H9 (cell line): Measurements from ENCODE around the gene YBX1. TPM values are rescaled to one million over a fixed set of nuclear protein-coding genes. Genes with fewer than 3 reads are reported as not detected.

Source experiments
- DNase-seq: peaks from one replicate; pipeline ENCODE4 v3.0.0-alpha.2; 2017
- H2AFZ ChIP-seq: one replicate; pipeline ENCODE4 v1.6.1; 2013; ENCODE audit warnings: mild to moderate bottlenecking, low read length, control low read depth, moderate library complexity
- H2AK5ac ChIP-seq: 2 replicates; pipeline ENCODE4 v1.6.1; 2013; ENCODE audit warnings: low read length, control low read depth, mixed read lengths; ENCODE audit not compliant: insufficient read length
- H2BK120ac ChIP-seq: one replicate; pipeline ENCODE4 v1.6.1; 2013; ENCODE audit warnings: low read depth, mild to moderate bottlenecking, low read length, control low read depth, inconsistent platforms; ENCODE audit not compliant: poor library complexity, severe bottlenecking
- H2BK12ac ChIP-seq: 2 replicates; pipeline ENCODE4 v1.6.1; 2013; ENCODE audit warnings: low read length, control low read depth, mixed read lengths, low read depth; ENCODE audit not compliant: insufficient read length
- H2BK15ac ChIP-seq: 2 replicates; pipeline ENCODE4 v1.6.1; 2013; ENCODE audit warnings: low read depth, low read length, control low read depth
- H2BK20ac ChIP-seq: one replicate; pipeline ENCODE4 v1.6.1; 2013; ENCODE audit warnings: low read depth, mild to moderate bottlenecking, low read length, control low read depth, inconsistent platforms; ENCODE audit not compliant: poor library complexity, severe bottlenecking
- H2BK5ac ChIP-seq: 2 replicates; pipeline ENCODE4 v1.6.1; 2013; ENCODE audit warnings: low read length, control low read depth, mixed read lengths; ENCODE audit not compliant: insufficient read length
- H3K14ac ChIP-seq: 2 replicates; pipeline ENCODE4 v1.6.1; 2013; ENCODE audit warnings: low read length, control low read depth; ENCODE audit not compliant: insufficient read depth
- H3K18ac ChIP-seq: 2 replicates; pipeline ENCODE4 v1.6.1; 2013; ENCODE audit warnings: low read depth, mild to moderate bottlenecking, mixed read lengths, low read length, control low read depth; ENCODE audit not compliant: insufficient read length
- H3K23ac ChIP-seq: 2 replicates; pipeline ENCODE4 v1.6.1; 2013; ENCODE audit warnings: low read length, control low read depth, mixed read lengths, low read depth; ENCODE audit not compliant: insufficient read length
- H3K23me2 ChIP-seq: 2 replicates; pipeline ENCODE4 v1.6.1; 2013; ENCODE audit warnings: low read depth, mild to moderate bottlenecking, mixed read lengths, low read length, control low read depth; ENCODE audit not compliant: insufficient read length, poor library complexity, severe bottlenecking
- H3K27ac ChIP-seq: 2 replicates; pipeline ENCODE4 v1.5.1; 2013; ENCODE audit warnings: low read length, control low read depth, mixed read lengths, low read depth; ENCODE audit not compliant: insufficient read length
- H3K27me3 ChIP-seq: 2 replicates; pipeline ENCODE4 v1.6.1; 2013; ENCODE audit warnings: low read length, control low read depth, inconsistent platforms; ENCODE audit not compliant: insufficient read depth
- H3K4ac ChIP-seq: 2 replicates; pipeline ENCODE4 v1.6.1; 2013; ENCODE audit warnings: low read depth, mild to moderate bottlenecking, control low read depth, inconsistent platforms, low read length, moderate library complexity
- H3K4me1 ChIP-seq: 2 replicates; pipeline ENCODE4 v1.6.1; 2013; ENCODE audit warnings: low read length, control low read depth, inconsistent platforms; ENCODE audit not compliant: insufficient read depth
- H3K4me2 ChIP-seq: 2 replicates; pipeline ENCODE4 v1.6.1; 2013; ENCODE audit warnings: low read length, control low read depth, mixed read lengths; ENCODE audit not compliant: insufficient read length, insufficient read depth
- H3K56ac ChIP-seq: 2 replicates; pipeline ENCODE4 v1.6.1; 2013; ENCODE audit warnings: low read depth, mild to moderate bottlenecking, mixed read lengths, low read length, control low read depth; ENCODE audit not compliant: insufficient read length
- H3K79me1 ChIP-seq: 2 replicates; pipeline ENCODE4 v1.6.1; 2013; ENCODE audit warnings: low read depth, mild to moderate bottlenecking, moderate library complexity, low read length, control low read depth, inconsistent platforms; ENCODE audit not compliant: insufficient read depth, poor library complexity, severe bottlenecking
- H3K79me2 ChIP-seq: 2 replicates; pipeline ENCODE4 v1.6.1; 2013; ENCODE audit warnings: low read length, control low read depth, inconsistent platforms; ENCODE audit not compliant: insufficient read depth
- H3K9ac ChIP-seq: 2 replicates; pipeline ENCODE4 v1.6.1; 2013; ENCODE audit warnings: low read length, control low read depth, mixed read lengths; ENCODE audit not compliant: insufficient read length; ENCODE audit errors: extremely low read depth
- H3K9me3 ChIP-seq: one replicate; pipeline ENCODE4 v1.6.1; 2013; ENCODE audit warnings: low read depth, low read length, inconsistent platforms; ENCODE audit not compliant: control insufficient read depth
- H3T11ph ChIP-seq: one replicate; pipeline ENCODE4 v1.6.1; 2013; ENCODE audit warnings: mild to moderate bottlenecking, low read length, control low read depth, inconsistent platforms
- H4K20me1 ChIP-seq: one replicate; pipeline ENCODE4 v1.6.1; 2013; ENCODE audit not compliant: control insufficient read depth, insufficient read length, insufficient read depth
- H4K5ac ChIP-seq: 2 replicates; pipeline ENCODE4 v1.6.1; 2013; ENCODE audit warnings: low read depth, mild to moderate bottlenecking, mixed read lengths, low read length, control low read depth; ENCODE audit not compliant: insufficient read length
- H4K8ac ChIP-seq: replicated peaks from 2 replicates; pipeline ENCODE4 v1.6.1; 2013; ENCODE audit warnings: low read length, control low read depth, mixed read lengths, low read depth; ENCODE audit not compliant: insufficient read length
- H4K91ac ChIP-seq: 2 replicates; pipeline ENCODE4 v1.6.1; 2013; ENCODE audit warnings: low read depth, mild to moderate bottlenecking, moderate library complexity, mixed read lengths, low read length, control low read depth; ENCODE audit not compliant: insufficient read length
- H3K27ac Mint-ChIP-seq, 3 experiments: 2 replicates in 2 of 3; 3 replicates in 1 of 3; pipeline ENCODE4 v1.8.0; 2020 to 2021; ENCODE audit warnings: mixed read lengths in 3 of 3, mild to moderate bottlenecking in 1 of 3, moderate library complexity in 1 of 3
- H3K27me3 Mint-ChIP-seq: 2 replicates; pipeline ENCODE4 v1.8.0; 2021; ENCODE audit warnings: low read depth, mild to moderate bottlenecking, moderate library complexity, mixed read lengths
- H3K36me3 Mint-ChIP-seq, 3 experiments: 2 replicates in 2 of 3; 3 replicates in 1 of 3; pipeline ENCODE4 v1.8.0; 2020 to 2021; ENCODE audit warnings: low read depth in 3 of 3, mixed read lengths in 3 of 3; ENCODE audit not compliant: insufficient read depth in 1 of 3
- H3K4me1 Mint-ChIP-seq, 2 experiments: 2 replicates each; pipeline ENCODE4 v1.8.0; 2020; ENCODE audit warnings: mixed read lengths in 2 of 2
- H3K4me3 Mint-ChIP-seq, 2 experiments: 2 replicates in 1 of 2; 3 replicates in 1 of 2; pipeline ENCODE4 v1.8.0; 2020 to 2021; ENCODE audit warnings: mild to moderate bottlenecking in 2 of 2, mixed read lengths in 2 of 2, moderate library complexity in 1 of 2
- H3K9me3 Mint-ChIP-seq, 2 experiments: 2 replicates in 1 of 2; 3 replicates in 1 of 2; pipeline ENCODE4 v1.8.0; 2020; ENCODE audit warnings: mild to moderate bottlenecking in 2 of 2, mixed read lengths in 2 of 2, moderate library complexity in 1 of 2
- CTCF ChIP-seq: fragments of 200-600 bp; sonication (generic); conservative IDR thresholded peaks from 3 replicates; pipeline ENCODE4 v1.8.0; 2021; ENCODE audit warnings: antibody characterized with exemption, mild to moderate bottlenecking
- WGBS: extraction: QIAGEN DNeasy Blood & Tissue Kit; methylation state at CpG from one replicate; pipeline ENCODE4 v1.1.7; 2013; ENCODE audit warnings: missing lambda C conversion rate, low lambda C conversion rate, mixed read lengths; ENCODE audit not compliant: insufficient read length; ENCODE audit errors: extremely low coverage; 5-methylcytosine and 5-hydroxymethylcytosine counted together
- total RNA-seq: library from RNA; stranded (reverse); gene quantifications from 2 replicates; pipeline ENCODE4 v1.2.1, GENCODE V29; 2021

YBX1 gene
- total RNA-seq, 1 experiment from 2014 or later = 1,019 TPM

DNA sequence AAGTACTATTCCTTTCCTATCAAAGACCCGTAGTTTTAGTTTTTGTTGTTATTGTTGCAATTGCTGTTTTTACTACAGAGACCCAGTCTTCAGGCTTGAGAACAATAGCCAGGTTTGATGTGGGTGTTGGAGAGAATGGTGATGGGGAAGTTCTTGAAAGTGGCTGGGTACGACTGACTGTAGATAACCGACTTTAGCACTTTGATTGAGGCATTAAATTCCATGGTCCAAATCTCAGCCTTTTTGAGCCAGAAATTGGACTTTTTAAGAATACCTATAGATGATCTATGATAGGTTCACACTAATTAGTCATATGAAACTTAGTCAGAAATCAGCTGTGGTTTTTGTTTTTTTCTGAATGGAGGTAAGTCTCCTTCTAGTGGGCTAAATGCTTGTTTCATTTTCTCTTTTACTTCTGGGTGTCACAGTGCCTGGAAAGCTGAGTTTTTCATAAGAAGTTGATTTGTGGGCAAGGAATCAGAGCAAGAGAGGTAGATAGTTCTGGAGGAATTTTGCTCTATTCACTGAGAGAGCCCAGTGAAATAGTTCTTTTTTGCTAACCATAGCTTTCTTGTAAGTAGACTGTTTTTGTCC is 21.2 kb upstream of the YBX1 start:
- Mint-ChIP-seq H3K4me3 (no peak overlapping the region; a peak in 1 of 5 replicates), H3K9me3 (no peaks in the 10 kb centered on the region; a peak in 1 of 5 replicates), H3K27ac (no peak overlapping the region; a peak in 1 of 7 replicates), H3K27me3 (peaks cover 6% of the 10 kb centered on the region), H3K4me1 (peaks cover 12 to 13% of the 10 kb centered on the region in 2 experiments), H3K36me3 (peaks cover 14 to 59% (median 48%) of the 10 kb centered on the region in 3 experiments; a peak in 5 of 7 replicates)
- no peak overlapping the region for H3K18ac ChIP-seq
- H2AFZ ChIP-seq = no peak overlapping the region
- no peak overlapping the region for H3K56ac ChIP-seq
- H3K14ac ChIP-seq = no peak overlapping the region
- no peaks in the 10 kb centered on the region for H3K9me3 ChIP-seq
- peaks cover 7% of the 10 kb centered on the region; the same call in 1 of the 2 replicates for H3K79me2 ChIP-seq
- H2BK120ac ChIP-seq = no peak overlapping the region
- H3T11ph ChIP-seq = no peak overlapping the region
- no peak overlapping the region for H2BK15ac ChIP-seq
- no peak overlapping the region for H3K4ac ChIP-seq
- WGBS = no CpG with 5 or more reads among the region's 3 CpGs
- no peak overlapping the region for H4K8ac ChIP-seq
- H3K79me1 ChIP-seq = peaks cover 7% of the 10 kb centered on the region
- H2BK20ac ChIP-seq = no peak overlapping the region
- no peak overlapping the region for H3K4me2 ChIP-seq
- no peak overlapping the region for H3K9ac ChIP-seq
- H4K91ac ChIP-seq = no peak overlapping the region
- no peak overlapping the region for H2AK5ac ChIP-seq
- DNase-seq = no peak
- H2BK12ac ChIP-seq = no peak overlapping the region
- no peak for TF ChIP-seq CTCF
- H3K23me2 ChIP-seq = peaks cover 10% of the 10 kb centered on the region
- H3K27me3 ChIP-seq = no peaks in the 10 kb centered on the region
- no peaks in the 10 kb centered on the region for H4K20me1 ChIP-seq
- H3K27ac ChIP-seq = no peak overlapping the region
- no peak overlapping the region for H2BK5ac ChIP-seq
- no peaks in the 10 kb centered on the region; the same call in 1 of the 2 replicates for H3K4me1 ChIP-seq
- H3K23ac ChIP-seq = no peak overlapping the region
- no peak overlapping the region for H4K5ac ChIP-seq
